Measurements from ENCODE around the gene TYW5.

TYW5 gene

DNA sequence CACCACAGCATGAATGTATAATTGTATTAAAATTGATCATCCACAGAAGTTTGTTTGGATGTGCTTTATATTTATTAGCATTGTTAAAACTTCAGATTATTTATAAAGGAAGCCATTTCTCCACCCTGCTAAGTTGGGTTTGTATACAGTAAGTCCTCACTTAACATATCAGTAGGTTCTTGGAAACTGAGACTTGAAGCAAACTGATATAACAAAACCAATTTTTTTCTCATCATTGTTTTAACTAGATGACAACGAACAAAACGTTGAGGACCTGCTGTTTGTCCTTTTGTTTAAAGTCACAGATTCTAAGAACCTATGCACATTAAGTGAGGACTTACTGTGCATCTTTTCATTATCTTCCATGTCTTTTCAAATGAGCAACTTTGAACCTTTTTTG is 27.1 kb downstream of the TYW5 start:
- Histone ChIP-seq H3K9me3 (ENCODE audit: control insufficient read depth, low read length) (no peaks in the 10 kb centered on the region), H3K36me3 (ENCODE audit: control insufficient read depth, insufficient read depth, low read length) (no peaks in the 10 kb centered on the region), H3K4me2 (ENCODE audit: low read length) (no peak overlapping the region), H3K27me3 (ENCODE audit: control insufficient read depth, insufficient read depth, low read length) (no peaks in the 10 kb centered on the region), H2AFZ (no peak overlapping the region), H3K27ac (no peak overlapping the region), H3K4me3 (ENCODE audit: low read depth, low read length) (no peak overlapping the region), H3K9ac (no peak overlapping the region), H3K4me1 (no peaks in the 10 kb centered on the region), H3K79me2 (no peaks in the 10 kb centered on the region)
- TF ChIP-seq, protein P1, sequence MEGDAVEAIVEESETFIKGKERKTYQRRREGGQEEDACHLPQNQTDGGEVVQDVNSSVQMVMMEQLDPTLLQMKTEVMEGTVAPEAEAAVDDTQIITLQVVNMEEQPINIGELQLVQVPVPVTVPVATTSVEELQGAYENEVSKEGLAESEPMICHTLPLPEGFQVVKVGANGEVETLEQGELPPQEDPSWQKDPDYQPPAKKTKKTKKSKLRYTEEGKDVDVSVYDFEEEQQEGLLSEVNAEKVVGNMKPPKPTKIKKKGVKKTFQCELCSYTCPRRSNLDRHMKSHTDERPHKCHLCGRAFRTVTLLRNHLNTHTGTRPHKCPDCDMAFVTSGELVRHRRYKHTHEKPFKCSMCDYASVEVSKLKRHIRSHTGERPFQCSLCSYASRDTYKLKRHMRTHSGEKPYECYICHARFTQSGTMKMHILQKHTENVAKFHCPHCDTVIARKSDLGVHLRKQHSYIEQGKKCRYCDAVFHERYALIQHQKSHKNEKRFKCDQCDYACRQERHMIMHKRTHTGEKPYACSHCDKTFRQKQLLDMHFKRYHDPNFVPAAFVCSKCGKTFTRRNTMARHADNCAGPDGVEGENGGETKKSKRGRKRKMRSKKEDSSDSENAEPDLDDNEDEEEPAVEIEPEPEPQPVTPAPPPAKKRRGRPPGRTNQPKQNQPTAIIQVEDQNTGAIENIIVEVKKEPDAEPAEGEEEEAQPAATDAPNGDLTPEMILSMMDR (IDR thresholded peaks at IDR 0.05), result no peak

DNA sequence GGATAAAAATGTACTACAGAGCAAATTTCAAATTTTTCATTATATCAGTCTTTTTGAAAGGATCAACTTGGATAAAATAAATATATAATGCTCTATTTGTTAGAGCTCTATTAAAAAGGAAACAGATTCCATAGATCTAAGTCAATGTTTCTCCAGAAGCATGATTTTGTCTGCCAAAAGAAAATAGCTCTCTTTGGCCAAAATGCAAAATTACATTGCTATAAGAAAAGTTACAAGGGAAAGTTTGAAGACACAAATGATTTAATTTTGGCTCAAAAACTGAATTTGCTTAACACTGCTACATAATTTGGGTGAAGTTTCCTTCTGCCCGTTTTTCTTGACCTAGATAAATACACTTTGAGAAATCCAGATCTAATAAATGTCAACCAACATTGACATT is 28.5 kb downstream of the TYW5 start:
- Histone ChIP-seq H3K36me3 (ENCODE audit: control insufficient read depth, insufficient read depth, low read length) (no peaks in the 10 kb centered on the region), H3K27ac (no peak overlapping the region), H3K4me3 (ENCODE audit: low read depth, low read length) (no peak overlapping the region), H3K9ac (no peak overlapping the region), H3K27me3 (ENCODE audit: control insufficient read depth, insufficient read depth, low read length) (no peaks in the 10 kb centered on the region), H3K4me1 (no peaks in the 10 kb centered on the region), H3K9me3 (ENCODE audit: control insufficient read depth, low read length) (no peaks in the 10 kb centered on the region), H3K79me2 (no peaks in the 10 kb centered on the region), H3K4me2 (ENCODE audit: low read length) (no peak overlapping the region), H2AFZ (no peak overlapping the region)
- TF ChIP-seq, protein P1 (IDR thresholded peaks at IDR 0.05), result no peak

DNA sequence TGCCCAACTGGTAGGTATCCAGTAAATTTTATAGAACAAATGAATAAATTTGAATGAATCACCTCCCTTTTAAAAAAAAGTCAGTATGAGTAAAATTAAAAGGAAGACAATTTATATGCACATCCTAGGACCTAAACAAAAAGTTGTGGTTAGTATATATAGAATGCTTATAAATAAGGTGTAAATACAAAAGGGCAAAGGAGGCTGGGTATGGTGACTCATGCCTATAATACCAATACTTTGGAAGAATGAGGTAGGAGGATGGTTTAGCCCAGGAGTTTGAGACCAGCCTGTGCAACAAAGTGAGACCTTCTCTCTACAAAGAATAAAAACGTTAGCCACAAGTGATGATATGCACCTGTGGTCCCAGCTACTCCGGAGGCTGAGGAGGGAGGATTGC is 31.4 kb downstream of the TYW5 start:
- TF ChIP-seq, protein P1 (IDR thresholded peaks at IDR 0.05), result no peak

DNA sequence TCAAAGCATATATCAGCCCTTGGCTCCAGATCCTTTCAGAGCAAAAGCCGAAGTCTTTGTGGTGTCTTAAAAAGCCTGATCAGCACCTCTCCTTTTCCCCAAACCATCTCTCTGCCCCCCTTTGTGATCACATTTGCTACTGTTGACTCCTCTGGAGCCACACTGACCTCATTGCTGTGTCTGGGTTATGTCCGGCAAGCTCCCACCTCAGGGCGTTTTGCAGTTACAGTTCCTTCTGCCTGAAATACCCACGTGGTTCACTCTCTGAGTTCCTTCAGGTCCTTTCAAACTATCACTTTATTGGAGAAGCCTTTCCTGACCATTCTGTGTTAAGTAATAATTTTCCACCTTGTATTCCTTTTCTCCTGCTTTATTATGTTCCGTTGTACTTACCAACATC is 32.4 kb downstream of the TYW5 start:
- H3K4me3 ChIP-seq (ENCODE audit: low read depth, low read length), result no peak overlapping the region
- no peaks in the 10 kb centered on the region for H3K36me3 ChIP-seq (ENCODE audit: control insufficient read depth, insufficient read depth, low read length)
- H3K27me3 ChIP-seq (ENCODE audit: control insufficient read depth, insufficient read depth, low read length), result no peaks in the 10 kb centered on the region
- H3K9ac ChIP-seq, result no peak overlapping the region
- H3K4me1 ChIP-seq, result no peaks in the 10 kb centered on the region
- H3K9me3 ChIP-seq (ENCODE audit: control insufficient read depth, low read length), result no peaks in the 10 kb centered on the region
- H2AFZ ChIP-seq, result no peak overlapping the region
- H3K79me2 ChIP-seq, result peaks cover 13% of the 10 kb centered on the region
- no peak overlapping the region for H3K27ac ChIP-seq
- TF ChIP-seq, protein P1 (IDR thresholded peaks at IDR 0.05), result no peak
- no peak overlapping the region for H3K4me2 ChIP-seq (ENCODE audit: low read length)

More for the DNA sequence above, 31.4 kb downstream of the TYW5 start:
- H2AFZ ChIP-seq, result no peak overlapping the region
- peaks cover 10% of the 10 kb centered on the region for H3K79me2 ChIP-seq
- no peaks in the 10 kb centered on the region for H3K4me1 ChIP-seq
- H3K4me2 ChIP-seq (ENCODE audit: low read length), result no peak overlapping the region
- H3K4me3 ChIP-seq (ENCODE audit: low read depth, low read length), result no peak overlapping the region
- H3K36me3 ChIP-seq (ENCODE audit: control insufficient read depth, insufficient read depth, low read length), result no peaks in the 10 kb centered on the region
- H3K27me3 ChIP-seq (ENCODE audit: control insufficient read depth, insufficient read depth, low read length), result no peaks in the 10 kb centered on the region
- no peak overlapping the region for H3K27ac ChIP-seq
- H3K9me3 ChIP-seq (ENCODE audit: control insufficient read depth, low read length), result no peaks in the 10 kb centered on the region
- H3K9ac ChIP-seq, result no peak overlapping the region

DNA sequence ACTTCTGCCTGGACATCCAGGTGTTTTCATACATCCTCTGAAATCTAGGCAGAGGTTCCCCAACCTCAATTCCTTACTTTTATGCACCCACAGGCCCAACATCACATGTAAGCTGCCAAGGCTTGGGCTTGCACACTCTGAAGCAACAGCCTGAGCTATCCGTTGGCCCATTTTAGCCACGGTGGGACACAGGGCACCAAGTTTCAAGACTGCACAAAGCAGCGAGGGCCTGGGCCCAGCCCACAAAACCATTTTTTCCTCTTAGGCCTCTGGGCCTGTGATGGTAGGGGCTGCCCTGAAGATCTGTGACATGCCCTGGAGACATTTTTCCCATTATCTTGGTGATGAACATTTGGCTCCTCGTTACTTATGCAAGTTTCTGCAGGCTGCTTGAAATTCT is 38.3 kb downstream of the TYW5 start:
- Histone ChIP-seq H3K9ac (no peak overlapping the region), H3K4me1 (peaks cover 10% of the 10 kb centered on the region), H3K27me3 (ENCODE audit: control insufficient read depth, insufficient read depth, low read length) (no peaks in the 10 kb centered on the region), H3K36me3 (ENCODE audit: control insufficient read depth, insufficient read depth, low read length) (no peaks in the 10 kb centered on the region), H3K9me3 (ENCODE audit: control insufficient read depth, low read length) (no peaks in the 10 kb centered on the region), H3K27ac (no peak overlapping the region), H3K79me2 (peaks cover 42% of the 10 kb centered on the region), H3K4me2 (ENCODE audit: low read length) (no peak overlapping the region), H2AFZ (no peak overlapping the region), H3K4me3 (ENCODE audit: low read depth, low read length) (no peak overlapping the region)
- TF ChIP-seq, protein P1 (IDR thresholded peaks at IDR 0.05), result no peak
